Measurements from ENCODE around the gene MAP3K20. TPM values are rescaled to one million over a fixed set of nuclear protein-coding genes. Genes with fewer than 3 reads are reported as not detected.

Gene MAP3K20
- total and polyA plus RNA-seq, 2 of the 8 experiments (the other 6 are each of a cell fraction or from before 2014, with no cell fraction given) = 3.1 to 11.1 TPM

GRCh38 chr2:173210270-173211196 lies 134.9 kb downstream of the MAP3K20 start (continued):
- TF ChIP-seq, protein P1, sequence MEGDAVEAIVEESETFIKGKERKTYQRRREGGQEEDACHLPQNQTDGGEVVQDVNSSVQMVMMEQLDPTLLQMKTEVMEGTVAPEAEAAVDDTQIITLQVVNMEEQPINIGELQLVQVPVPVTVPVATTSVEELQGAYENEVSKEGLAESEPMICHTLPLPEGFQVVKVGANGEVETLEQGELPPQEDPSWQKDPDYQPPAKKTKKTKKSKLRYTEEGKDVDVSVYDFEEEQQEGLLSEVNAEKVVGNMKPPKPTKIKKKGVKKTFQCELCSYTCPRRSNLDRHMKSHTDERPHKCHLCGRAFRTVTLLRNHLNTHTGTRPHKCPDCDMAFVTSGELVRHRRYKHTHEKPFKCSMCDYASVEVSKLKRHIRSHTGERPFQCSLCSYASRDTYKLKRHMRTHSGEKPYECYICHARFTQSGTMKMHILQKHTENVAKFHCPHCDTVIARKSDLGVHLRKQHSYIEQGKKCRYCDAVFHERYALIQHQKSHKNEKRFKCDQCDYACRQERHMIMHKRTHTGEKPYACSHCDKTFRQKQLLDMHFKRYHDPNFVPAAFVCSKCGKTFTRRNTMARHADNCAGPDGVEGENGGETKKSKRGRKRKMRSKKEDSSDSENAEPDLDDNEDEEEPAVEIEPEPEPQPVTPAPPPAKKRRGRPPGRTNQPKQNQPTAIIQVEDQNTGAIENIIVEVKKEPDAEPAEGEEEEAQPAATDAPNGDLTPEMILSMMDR (IDR thresholded peaks at IDR 0.05; ENCODE audit: control extremely low read depth in 1 of 3, insufficient read depth in 1 of 3, low read depth in 1 of 3, low read length in 3 of 3) = peak; percentile 60 to 84 (median 82)
- TF ChIP-seq RNF2 (IDR thresholded peaks at IDR 0.05; ENCODE audit: borderline replicate concordance, low read depth, low read length, missing control alignments, poor library complexity, severe bottlenecking) = no peak
- TF ChIP-seq KDM1A (IDR thresholded peaks at IDR 0.05; ENCODE audit: borderline replicate concordance, low read length) = no peak
- TF ChIP-seq TCF12 (IDR thresholded peaks at IDR 0.05; ENCODE audit: low read depth, low read length) = 0 out of 2 replicates have a peak, but pooled peaks have one; percentile 9
- TF ChIP-seq SP2 (IDR thresholded peaks at IDR 0.05; ENCODE audit: low read length) = no peak
- TF ChIP-seq TEAD4 (IDR thresholded peaks at IDR 0.05; ENCODE audit: low read depth, low read length) = 0 out of 2 replicates have a peak, but pooled peaks have one; percentile 16
- no peak for TF ChIP-seq SUZ12 (IDR thresholded peaks at IDR 0.05; ENCODE audit: low read length)
- no peak for TF ChIP-seq EGR1 (IDR thresholded peaks at IDR 0.05; ENCODE audit: borderline replicate concordance, low read depth, low read length)
- TF ChIP-seq SP4 (IDR thresholded peaks at IDR 0.05; ENCODE audit: low read length) = no peak
- TF ChIP-seq RFX5 (IDR thresholded peaks at IDR 0.05; ENCODE audit: borderline replicate concordance, low read depth, low read length) = no peak
- no peak for TF ChIP-seq GTF2F1 (IDR thresholded peaks at IDR 0.05; ENCODE audit: borderline replicate concordance, low read depth, low read length)

All from H1 (cell line).